ENCODE measurements around the gene ATF2.
"Not testable (repeated sequence)": the region's sequence is repeated elsewhere in the genome, so short reads cannot be mapped to it uniquely, and the experiment has no call there.

Gene ATF2

DNA sequence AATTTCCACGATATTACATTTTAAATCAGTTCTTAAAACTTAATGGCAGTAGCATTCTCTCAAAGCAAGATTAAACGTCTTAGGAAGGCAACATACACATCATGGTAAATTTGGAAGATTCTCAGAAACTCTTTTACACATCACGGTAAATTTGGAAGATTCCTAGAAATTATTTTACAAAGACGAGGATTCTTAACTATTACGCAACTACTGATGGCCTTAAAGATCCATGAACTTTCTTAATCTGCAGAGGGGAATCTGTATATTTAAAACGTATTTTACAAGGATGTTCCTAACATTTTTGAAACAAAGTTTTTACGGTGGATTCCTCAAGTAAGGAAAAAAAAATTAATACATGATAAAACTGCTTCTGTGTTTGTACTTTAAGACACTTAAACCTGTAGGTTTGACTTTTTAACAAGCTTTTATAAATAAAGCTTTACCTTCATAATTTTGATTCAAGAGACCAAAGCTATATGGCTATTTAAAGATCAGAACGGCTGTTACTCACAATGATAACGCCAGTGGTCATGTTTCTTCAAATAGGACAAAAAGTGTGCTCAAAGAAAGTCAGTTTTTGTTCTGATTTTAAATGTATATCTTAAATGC, 1.7 kb downstream of the ATF2 start:
- DNase-seq (ENCODE audit: low read depth): no peak

DNA sequence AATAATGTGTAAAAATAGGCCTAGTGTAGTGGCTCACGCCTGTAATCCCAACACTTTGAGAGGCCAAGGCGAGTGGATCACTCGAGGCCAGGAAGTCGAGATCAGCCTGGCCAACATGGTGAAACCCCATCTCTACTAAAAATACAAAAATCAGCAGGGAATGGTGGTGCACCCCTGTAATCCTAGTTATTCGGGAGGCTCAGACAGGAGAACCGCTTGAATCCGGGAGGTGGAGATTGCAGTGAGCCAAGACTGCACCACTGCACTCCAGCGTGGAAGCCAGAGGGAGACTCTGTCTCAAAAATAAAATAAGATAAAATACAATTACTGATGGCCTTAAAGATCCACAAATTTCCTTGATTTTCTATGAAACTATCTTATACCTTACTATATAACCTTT, 3.8 kb downstream of the ATF2 start:
- DNase-seq (ENCODE audit: low read depth): no peak

DNA sequence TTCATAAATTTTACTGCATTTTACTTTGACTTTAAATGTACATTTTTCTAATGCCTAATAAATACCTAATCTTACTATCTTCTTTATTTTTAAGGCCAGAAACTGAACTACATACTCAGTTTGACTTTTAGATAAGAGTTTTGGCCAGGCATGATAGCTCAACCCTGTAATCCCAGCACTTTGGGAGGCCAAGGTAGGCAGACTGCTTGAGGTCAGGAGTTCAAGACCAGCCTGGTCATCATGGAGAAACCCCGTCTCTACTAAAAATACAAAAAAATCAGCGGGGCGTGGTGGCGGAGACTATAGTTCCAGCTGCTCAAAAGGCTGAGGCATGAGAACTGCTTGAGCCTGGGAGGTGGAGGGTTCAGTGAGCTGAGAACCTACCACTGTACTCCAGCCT, 9.1 kb downstream of the ATF2 start:
- no peak for DNase-seq (ENCODE audit: low read depth)

DNA sequence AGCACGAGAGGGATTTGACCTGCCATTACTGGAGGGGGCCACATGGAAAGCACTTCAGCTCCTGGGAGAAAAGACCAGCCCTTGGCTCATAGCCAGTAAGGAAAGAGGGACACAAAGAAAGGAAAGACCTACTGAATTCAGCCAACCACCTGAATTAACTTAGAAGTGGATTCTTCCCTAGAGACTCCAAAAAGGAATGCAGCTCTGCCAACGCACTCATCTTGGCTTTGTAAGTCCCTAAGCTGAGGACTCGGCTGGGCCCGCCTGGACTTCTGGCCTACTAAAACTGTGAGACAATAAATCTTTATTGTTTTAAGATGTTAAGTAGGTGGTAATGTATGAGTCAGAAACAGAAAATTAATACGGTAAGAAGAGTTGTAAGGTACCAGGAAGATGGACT, 11.5 kb downstream of the ATF2 start:
- DNase-seq (ENCODE audit: low read depth): no peak

DNA sequence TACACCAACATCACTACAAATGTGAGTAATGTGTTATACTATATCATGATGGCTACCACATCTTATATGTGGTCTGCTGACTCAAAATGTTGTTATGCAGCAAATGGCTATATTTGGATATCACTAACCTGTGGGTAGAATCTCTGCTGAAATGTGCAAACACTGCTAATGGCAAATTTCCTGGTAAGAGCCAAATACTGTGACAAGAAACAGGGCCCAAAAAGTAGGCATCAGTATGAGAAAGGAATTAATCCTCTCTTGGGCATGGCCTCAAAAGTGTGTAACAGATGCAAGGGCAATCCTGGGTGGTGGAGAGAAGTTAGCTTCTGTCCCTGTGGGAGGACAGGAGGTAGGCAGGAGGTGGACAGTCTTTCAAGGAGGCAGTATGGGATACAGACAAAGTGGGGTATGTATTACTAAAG, 13.3 kb downstream of the ATF2 start:
- no peak for DNase-seq (ENCODE audit: low read depth)

DNA sequence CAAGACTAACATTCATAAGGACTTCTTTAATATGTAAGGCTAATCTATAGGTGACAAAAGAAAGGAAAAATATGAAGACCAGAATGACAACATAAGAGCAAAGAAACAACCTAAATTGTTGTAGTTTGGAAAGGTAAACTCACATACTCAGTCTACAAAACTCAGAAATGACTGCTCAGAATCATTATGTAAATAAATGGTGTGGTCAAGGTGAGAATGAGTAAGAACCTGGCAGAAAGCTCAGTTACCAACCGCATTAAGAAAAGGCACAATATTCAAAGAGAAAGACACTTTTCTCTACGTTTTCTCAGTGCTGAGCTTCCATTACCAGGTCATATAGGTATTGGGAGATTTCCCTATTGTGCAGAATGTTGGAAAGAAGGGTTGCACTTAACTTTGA, 15.8 kb downstream of the ATF2 start:
- DNase-seq (ENCODE audit: low read depth): no peak

DNA sequence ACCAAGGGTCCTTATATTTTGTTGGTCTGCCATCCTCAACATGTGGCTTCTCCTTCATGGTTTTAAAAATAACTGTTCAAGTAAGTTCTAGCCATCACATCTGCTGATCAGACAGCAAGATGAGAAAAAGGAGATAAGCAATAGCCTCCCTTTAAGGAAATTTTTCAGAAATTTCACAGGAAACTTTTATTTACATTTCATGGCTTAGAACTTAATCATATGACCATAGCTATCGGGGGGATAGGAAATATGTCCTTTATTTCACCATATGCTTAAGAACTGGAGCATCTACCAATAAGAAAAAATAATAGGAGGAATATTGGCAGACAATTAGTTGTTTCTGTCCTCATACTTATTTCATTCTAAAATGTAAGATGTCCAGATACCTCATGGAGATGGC, 16.2 kb downstream of the ATF2 start:
- no peak for DNase-seq (ENCODE audit: low read depth)

DNA sequence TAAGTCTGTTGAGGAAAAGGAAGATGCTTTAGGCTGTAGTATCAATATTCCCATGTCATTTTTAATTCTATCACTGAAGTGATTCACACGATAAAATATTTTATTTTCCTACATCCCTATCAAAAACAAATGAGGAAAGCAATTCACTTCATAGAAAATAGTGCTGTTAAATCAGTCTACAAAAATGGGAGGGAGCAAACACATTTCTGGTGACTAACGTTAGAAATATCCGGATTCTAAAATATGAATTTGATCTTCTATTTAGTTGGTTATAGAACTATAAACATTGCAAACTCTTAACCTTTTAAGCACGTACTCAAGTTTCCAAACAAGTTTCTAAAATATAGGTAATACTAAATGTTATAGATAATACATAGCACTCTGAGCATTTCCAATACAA, 20.8 kb downstream of the ATF2 start:
- no peak for DNase-seq (ENCODE audit: low read depth)

DNA sequence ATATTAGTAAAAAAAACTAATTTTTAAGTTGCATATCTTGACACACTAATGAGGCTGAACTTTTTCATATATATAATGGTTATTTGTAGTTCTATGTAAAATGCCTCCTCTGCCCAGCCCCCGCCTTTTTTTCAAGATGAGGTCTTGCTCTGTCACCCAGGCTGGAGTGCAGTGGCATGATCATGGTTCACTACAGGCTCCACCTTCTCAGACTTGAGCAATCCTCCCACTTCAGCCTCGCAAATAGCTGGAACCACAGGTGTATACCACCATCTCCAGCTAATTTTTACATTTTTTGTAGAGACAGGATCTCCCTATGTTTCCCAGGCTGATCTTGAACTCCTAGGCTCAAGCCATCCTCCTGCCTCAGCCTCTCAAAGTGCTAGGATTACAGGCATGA, 24.3 kb downstream of the ATF2 start:
- DNase-seq (ENCODE audit: low read depth): no peak

DNA sequence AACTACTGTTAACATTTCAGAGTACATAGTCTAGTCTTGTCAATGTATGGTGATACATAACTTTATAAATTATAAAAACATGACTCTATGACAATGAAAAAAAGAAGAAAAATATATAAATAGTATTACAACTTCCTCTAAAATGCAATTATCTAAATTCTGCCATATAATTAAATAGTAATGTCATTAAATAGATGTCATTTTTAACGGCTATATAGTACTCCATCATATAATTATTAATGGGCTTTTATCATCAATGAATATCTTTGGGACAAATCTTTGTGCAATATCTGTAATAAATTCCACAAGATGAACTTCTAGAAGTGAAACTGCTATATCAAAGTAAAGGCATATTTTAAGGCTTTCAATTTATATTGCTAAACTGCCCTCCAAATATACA, 24.8 kb downstream of the ATF2 start:
- DNase-seq (ENCODE audit: low read depth): no peak

DNA sequence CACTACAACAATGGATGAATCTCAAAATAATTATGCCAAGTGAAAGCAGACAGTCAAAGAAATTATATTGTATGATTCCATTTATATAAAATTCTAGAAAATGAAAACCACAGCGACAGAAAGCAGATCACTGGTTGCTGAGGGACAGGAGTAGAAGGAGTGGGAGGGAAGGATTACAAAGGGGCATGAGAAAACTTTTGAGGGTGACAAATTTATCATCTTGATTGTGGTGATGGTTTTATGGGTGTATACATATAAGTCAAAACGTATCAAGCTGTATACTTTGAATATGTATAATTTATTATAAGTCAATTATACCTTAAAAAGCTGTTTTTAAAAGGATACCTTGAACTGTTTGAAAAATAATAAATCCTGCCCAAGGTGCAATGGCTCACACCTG, 27.7 kb downstream of the ATF2 start:
- no peak for DNase-seq (ENCODE audit: low read depth)

DNA sequence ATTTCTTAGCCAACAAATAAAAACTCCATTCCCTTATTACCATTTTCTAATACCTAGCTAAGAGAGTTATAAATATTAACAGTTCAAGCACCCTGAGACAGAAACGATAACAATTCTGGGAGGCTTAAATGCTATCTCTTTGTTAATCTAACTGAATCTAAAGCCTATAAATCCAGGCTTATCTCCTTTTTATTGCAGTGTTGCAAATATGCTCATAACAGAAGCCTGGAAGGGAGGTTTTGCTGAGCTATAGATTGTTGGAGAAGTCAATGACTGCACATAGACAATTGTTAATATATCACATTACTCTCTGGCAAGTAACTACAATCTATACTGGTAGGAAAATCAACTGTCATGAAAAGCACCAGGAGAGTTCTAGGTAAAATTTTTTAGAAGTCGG, 30.2 kb downstream of the ATF2 start:
- DNase-seq (ENCODE audit: low read depth): no peak

DNA sequence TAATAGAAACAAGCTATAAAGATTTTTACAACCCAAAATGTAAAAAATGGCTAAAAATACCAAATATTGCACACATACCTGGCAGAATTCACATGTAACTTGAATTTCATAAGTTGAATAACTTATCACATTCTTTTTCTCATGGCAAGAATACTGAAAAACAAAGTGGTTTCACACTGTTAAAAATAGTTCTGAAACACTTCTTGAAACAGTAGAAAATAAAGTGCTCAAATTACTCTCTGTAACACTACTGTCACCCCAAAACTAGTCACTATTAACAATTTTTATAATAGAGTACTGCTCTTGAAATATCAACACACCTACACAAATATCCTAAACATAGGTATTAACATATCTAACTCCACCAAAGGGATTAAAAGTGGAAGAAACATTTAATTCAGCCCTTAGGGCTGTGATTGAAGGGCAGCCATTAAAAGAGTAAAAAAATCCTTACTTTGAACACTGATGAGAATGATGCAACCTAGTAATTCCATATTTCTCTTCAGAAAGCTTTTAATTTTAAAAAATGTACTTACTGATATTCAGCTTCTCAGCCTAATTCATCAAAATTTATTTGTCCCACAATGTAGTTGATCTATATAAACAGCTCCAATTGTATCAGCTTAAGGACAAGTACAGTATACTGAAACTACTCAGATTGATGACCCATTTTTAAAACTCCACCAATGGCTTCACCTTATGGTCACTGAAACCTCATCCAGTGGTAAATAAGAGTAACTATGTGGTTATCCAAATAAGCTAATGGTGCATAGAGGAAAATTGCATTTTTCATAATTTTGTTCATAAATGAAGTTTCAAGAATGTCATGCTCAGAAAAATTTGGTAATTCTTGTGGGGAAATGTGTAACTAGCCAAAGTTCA, 31.4 kb downstream of the ATF2 start:
- DNase-seq (ENCODE audit: low read depth): no peak

DNA sequence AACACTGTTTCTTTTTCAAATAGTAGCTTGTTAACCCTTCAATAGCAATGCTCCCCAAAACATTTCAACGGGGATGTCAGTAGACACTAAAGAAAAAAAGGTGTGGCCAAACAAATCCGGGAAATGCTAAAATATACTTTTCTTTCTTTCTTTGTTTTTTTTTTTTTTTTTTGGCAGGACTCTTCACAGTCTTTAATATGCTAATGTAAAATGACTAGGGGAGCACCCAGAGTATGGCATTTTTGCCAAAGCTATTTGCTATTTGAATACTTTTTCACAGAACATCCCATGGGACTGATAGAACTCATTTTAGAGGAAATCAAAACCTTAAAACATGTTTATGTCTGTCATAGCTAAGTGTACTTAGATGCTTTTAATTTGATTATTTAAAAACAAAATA, 32.1 kb downstream of the ATF2 start:
- no peak for DNase-seq (ENCODE audit: low read depth)

DNA sequence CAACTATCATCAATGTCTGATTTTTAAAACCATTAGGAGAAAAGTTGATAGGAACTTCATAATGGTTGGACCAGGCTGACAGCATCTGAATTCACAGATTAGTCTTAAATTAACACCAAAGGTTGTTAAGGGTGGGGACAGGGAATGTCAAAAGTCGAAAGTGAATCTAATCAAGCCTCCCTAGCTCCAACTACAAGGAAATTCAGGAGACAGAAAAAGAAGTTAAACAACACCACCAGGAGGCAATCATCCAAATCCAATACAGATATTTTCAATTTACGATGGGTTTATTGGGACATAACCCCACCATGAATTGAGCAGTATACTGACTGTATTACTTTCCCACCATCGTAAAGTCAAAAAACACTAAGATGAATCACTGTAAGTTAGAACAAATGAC, 32.8 kb downstream of the ATF2 start:
- DNase-seq (ENCODE audit: low read depth): no peak

DNA sequence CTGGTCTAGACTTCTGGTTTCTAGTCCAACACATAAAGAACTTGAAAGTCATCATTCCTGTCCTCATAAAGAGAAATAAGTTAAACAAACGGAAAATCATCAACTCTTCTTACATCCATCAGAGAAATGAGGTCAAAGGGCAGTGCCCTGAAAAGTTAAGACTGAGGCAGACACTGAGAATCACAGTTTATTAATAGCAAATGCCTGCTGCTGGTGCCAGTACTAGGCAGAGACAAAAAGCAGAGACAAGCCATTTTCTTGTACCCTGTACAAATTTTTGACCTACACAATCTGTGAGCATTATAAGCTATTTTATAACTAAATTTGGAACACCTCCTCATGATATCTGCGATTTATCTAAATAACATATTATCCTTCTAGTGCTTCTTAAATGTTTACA, 36.8 kb downstream of the ATF2 start:
- DNase-seq (ENCODE audit: low read depth): no peak

DNA sequence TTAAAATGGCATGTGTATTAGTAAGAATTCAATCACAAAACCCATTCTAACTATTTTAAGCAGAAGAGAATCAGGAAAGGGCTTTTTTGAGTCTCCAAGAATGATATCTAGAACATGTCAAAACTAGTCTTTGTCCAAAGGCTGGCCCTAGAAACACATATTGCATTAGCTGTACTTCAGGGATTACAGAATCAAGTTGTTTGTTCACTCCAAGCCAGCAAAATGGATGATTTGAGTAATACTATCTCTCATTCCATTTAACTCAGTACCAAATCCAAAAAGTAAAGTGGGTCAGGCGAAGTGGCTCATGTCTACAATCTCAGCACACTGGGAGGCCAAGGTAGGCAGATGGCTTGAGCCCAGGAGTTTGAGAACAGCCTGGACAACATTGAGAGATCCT, 41.3 kb downstream of the ATF2 start:
- DNase-seq (ENCODE audit: low read depth): no peak

DNA sequence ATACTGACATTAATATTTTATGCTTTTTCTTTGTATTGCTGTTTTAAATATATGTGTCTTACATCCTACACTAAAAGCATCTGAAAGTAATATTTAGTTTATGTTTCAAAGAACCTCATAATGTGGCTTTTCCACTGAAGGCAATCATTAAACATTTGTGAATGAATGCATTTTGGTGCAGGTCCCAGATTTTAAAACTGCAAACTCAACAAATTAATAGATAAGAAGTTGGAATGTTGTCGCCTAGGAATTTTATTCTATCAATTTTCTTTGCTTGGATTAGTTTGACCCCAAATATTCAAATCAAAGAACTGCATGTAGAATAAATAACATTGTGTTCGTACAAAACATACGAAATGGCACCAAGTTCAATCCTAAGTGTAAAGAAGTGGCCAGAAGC, 44.7 kb downstream of the ATF2 start:
- DNase-seq (ENCODE audit: low read depth): no peak

DNA sequence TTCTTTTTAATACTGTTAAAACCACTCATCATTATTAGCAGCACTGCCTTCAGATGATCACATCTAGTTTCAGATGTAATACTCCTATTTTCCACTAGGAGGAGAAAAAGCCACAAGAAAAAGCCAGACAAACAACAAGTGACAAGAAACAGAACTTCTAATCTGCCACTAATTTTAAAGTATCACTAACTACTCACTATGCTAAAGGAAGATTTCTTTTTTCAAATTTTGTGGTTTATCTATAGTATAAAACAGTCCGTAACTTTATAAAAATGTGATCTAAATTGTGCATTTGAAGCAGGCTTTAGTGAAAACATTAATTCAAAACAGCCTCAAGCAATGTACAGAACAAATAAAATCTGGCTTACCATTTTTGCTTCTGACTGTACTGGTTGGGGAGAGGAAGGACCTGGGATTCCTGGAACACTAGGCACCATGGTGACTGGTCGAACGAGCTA, 56.8 kb downstream of the ATF2 start:
- no peak for DNase-seq (ENCODE audit: low read depth)

DNA sequence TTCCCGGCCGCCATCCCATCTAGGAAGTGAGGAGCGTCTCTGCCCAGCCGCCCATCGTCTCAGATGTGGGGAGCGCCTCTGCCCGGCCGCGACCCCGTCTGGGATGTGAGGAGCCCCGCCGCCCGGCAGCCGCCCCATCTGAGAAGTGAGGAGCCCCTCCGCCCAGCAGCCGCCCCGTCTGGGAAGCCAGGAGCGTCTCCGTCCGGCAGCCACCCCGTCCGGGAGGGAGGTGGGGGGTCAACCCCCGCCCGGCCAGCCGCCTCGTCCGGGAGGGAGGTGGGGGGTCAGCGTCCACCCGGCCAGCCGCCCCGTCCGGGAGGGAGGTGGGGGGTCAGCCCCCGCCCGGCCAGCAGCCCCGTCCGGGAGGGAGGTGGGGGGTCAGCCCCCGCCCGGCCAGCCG, 59.9 kb downstream of the ATF2 start:
- not testable (repeated sequence) for DNase-seq (ENCODE audit: low read depth)

DNA sequence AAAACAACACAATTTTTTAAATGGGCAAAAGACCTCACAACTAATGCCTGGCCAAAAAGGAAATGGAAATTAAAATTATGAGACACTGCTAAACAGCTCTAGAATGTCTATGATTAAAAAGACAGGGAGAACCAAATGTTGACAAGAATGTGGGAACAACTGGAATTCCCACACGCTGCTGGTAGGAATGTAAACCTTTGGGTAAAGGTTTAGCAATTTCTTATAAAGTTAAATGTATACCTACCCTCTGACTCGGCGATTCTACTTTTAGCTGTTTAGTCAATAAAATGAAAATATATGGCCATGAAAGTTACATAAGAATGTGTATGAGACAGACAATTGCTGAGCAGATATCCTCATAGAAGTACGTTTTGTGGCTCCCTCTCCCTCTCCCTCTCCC, 60.9 kb downstream of the ATF2 start:
- DNase-seq (ENCODE audit: low read depth): no peak

DNA sequence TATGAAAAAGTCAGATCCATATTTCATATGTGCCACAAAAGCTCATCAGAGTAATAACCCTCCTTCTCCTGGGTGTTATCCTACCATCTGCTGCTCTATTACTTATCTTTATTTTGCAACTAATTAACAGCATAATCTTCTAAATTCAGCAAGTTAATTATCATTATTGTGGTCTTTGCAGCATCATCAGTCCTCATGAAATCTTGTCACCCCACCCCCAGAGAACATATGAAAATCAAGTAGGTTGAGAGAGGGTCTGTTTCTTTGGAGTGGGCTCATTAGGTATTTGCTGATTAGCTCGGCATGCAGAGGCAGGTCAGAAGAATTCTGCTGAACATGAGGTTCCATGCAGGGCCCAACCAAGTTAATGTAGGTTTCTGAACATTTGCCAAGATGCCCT, 64.8 kb downstream of the ATF2 start:
- no peak for DNase-seq (ENCODE audit: low read depth)

DNA sequence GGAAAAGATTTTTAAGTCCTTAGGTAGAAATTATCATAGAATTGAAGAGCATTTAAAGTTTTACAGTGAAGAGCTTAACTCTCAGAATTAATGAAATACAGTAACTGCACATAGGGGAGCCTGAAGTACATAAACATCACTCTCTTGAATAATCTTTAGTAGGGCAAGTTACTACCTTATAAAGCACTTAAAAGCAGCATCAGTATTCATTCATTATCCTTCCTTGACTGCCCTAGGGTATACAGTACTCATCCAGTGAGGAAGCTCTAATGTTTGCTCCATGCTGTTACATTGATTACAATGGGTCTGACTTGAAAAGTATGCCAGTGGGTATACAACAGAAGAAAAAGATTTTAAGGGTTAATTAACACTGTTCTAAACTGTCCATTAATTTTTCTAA, 66.5 kb downstream of the ATF2 start:
- DNase-seq (ENCODE audit: low read depth): no peak

DNA sequence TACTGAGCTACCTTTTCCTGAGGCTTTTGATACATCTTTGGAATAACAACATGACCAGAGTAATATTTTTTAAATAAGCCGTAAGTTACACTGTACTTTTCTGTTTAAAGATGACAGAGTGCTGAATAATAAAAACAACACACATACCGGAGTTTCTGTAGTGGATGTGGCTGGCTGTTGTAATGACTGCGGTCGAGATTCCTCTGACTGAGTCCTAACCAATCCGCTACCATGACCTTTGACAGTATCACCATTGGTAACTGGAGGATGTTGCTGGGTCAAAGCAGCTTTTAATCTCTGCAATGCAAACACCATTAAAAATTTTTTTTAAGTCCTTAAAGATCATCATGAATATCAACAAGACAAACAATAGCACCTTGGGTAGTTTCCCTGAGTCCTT, 70.7 kb downstream of the ATF2 start:
- DNase-seq (ENCODE audit: low read depth): no peak
